ENCODE data around the gene SAMD4B.
A peak's percentile ranks its signal among the peaks of the same experiment; 100 is the strongest.
"Not testable (repeated sequence)": the region's sequence is repeated elsewhere in the genome, so short reads cannot be mapped to it uniquely, and the experiment has no call there.

Gene SAMD4B

GRCh38 chr19:39314016-39314728, 28.0 kb upstream of the SAMD4B start:
- no peak for DNase-seq

- no peak for DNase-seq
These were observed 26.3 kb upstream of the SAMD4B start for GRCh38 chr19:39315933-39316332.

GRCh38 chr19:39316627-39317321, 25.4 kb upstream of the SAMD4B start:
- DNase-seq: no peak

GRCh38 chr19:39317476-39317875, 24.7 kb upstream of the SAMD4B start:
- DNase-seq: no peak

- no peak for DNase-seq
These were observed 24.1 kb upstream of the SAMD4B start for GRCh38 chr19:39318071-39318470.

- no peak for DNase-seq
These were observed 23.5 kb upstream of the SAMD4B start for GRCh38 chr19:39318690-39319089.

GRCh38 chr19:39319098-39319891, 22.9 kb upstream of the SAMD4B start:
- DNase-seq: no peak

GRCh38 chr19:39319892-39320248, 22.4 kb upstream of the SAMD4B start:
- DNase-seq: no peak

GRCh38 chr19:39321117-39321831, 20.9 kb upstream of the SAMD4B start:
- DNase-seq: no peak

GRCh38 chr19:39321832-39322176, 20.4 kb upstream of the SAMD4B start:
- no peak for DNase-seq

- no peak for DNase-seq
These were observed 17.9 kb upstream of the SAMD4B start for GRCh38 chr19:39324242-39324842.

- DNase-seq: no peak
These were observed 16.2 kb upstream of the SAMD4B start for GRCh38 chr19:39325778-39326665.

GRCh38 chr19:39327363-39328045, 14.7 kb upstream of the SAMD4B start:
- DNase-seq: no peak

GRCh38 chr19:39328046-39328705, 14.0 kb upstream of the SAMD4B start:
- DNase-seq: peak; percentile 86

GRCh38 chr19:39329948-39330347, 12.3 kb upstream of the SAMD4B start:
- DNase-seq: no peak

GRCh38 chr19:39332293-39332692, 9.9 kb upstream of the SAMD4B start:
- no peak for DNase-seq

GRCh38 chr19:39332738-39333137, 9.5 kb upstream of the SAMD4B start:
- not testable (repeated sequence) for DNase-seq

- no peak for DNase-seq
These were observed 8.7 kb upstream of the SAMD4B start for GRCh38 chr19:39333507-39333906.

GRCh38 chr19:39334444-39334976, 7.7 kb upstream of the SAMD4B start:
- DNase-seq: no peak

GRCh38 chr19:39335168-39335548, 7.1 kb upstream of the SAMD4B start:
- DNase-seq: no peak
